HG03108 (cell line): ENCODE measurements around the gene FAM20B.
A peak's percentile ranks its signal among the peaks of the same experiment; 100 is the strongest.

ENCODE experiments used
- ATAC-seq: cut with Tn5 transposase; IDR thresholded peaks from one replicate; pipeline ENCODE4 v1.9.1; 2021; ENCODE audit warnings: moderate library complexity; ENCODE audit not compliant: unreplicated experiment

FAM20B gene

DNA sequence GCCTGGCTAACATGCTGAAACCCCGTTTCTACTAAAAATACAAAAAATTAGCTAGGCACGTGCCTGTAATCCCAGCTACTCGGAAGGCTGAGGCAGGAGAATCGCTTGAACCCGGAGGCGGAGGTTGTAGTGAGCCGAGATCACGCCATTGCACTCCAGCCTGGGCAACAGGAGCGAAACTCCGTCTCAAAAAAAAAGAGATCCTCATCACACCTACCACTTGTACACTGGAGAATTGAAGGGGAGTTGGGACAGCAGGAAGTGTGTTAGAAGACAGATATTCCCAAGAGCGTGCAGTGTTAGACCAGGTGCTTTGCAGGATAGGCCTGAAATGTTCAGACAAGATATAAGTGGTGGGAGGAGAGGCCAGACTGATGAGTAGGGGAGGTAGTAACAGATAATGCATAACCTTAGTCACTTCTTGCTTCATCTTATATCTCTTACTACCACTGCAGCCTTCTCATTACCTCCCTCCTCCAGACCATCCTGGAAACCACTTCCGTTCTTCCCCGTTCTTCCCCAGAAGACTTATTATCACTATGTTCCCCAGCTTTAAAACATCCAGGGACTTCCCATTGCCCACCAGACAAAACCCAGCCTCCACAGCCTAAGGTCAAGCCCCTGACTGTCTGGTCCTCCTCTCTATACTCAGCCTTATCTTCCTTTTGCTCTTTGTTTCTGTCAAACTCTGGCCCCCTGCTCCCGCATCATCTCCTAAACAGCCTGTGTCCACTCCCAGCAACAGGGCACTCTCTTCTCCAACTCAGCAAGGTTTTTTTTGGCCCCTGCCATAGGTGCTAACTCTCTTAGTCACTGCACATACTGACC is 21.3 kb downstream of the FAM20B start:
- ATAC-seq: no peak

- no peak for ATAC-seq
Observed at GRCh38 chr1:179047636-179047997, 21.9 kb downstream of the FAM20B start.

- ATAC-seq: no peak
Observed at GRCh38 chr1:179048339-179049124, 22.8 kb downstream of the FAM20B start.

- ATAC-seq: no peak
Observed at GRCh38 chr1:179052776-179053175, 27.1 kb downstream of the FAM20B start.

GRCh38 chr1:179053486-179053885 is 27.8 kb downstream of the FAM20B start:
- ATAC-seq: no peak

DNA sequence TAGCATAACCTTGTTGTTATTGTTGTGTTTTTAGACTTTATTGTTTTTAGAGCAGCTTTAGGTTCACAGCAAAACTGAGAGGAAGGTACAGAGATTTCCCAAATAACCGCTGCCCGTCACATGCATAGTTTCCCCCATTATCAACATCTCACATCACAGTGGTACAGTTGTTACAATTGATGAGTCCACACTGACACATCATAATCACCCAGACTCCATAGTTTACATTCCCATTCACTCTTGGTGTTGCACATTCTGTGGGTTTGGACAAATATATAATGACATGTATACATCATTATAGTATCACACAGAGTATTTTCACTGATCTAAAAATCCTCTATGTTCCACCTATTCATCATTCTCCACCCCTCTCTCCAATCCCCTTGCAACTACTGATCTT is 30.2 kb downstream of the FAM20B start:
- ATAC-seq: no peak

- no peak for ATAC-seq
Observed at GRCh38 chr1:179058487-179059483, 33.1 kb downstream of the FAM20B start.

DNA sequence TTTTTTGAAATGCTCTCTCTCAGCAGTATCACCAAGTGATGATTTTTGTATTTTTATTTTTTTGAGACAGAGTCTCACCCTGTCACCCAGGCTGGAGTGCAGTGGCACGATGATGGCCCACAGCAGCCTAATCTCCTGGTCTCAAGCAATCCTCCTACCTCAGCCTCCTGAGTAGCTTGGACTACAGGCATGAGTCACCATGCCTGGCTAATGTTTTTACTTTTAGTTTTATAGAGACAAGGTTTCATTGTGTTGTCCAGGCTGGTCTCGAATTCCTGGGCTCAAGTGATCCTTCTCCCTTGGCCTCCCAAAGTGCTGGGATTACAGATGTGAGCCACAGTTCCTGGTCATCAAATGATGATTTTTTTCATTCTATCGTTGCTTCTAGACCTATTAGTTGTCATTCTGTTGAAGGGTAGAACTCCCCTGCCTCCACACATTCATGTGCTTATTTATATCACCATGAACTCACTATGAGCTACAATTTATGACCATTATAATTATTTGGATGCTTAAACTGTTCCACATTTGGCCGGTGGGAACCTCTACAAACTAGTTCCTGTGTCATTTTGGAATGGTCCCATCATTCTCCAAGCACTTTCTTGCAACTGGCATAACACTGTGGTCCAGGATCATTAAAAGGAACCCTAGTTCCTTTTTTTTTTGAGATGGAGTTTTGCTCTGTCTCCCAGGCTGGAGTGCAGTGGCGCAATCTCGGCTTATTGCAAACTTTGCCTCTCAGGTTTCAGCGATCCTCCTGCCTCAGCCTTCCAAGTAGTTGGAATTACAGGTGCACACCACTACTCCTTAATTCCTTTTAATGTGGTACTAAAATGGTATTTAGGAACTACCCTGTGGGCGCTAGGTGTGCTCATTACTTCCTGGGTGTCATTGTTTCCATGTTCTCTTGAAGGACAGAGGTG is 35.9 kb downstream of the FAM20B start:
- ATAC-seq: no peak

- no peak for ATAC-seq
Observed at GRCh38 chr1:179066471-179066870, 40.8 kb downstream of the FAM20B start.

GRCh38 chr1:179077396-179077795 is 51.7 kb downstream of the FAM20B start:
- no peak for ATAC-seq

GRCh38 chr1:179079113-179079761 is 53.5 kb downstream of the FAM20B start:
- no peak for ATAC-seq

- no peak for ATAC-seq
Observed at GRCh38 chr1:179080866-179081686, 55.4 kb downstream of the FAM20B start.

- ATAC-seq: peak; percentile 89
Observed at GRCh38 chr1:179081687-179082332, 56.1 kb downstream of the FAM20B start, which contains the start of gene TOR3A. Gene TOR3A (plus strand): TSS chr1:179082070. CDS start chr1:179082129, 59 bp downstream.

- peak; percentile 3 for ATAC-seq
Observed at GRCh38 chr1:179082333-179082998, 56.8 kb downstream of the FAM20B start.

DNA sequence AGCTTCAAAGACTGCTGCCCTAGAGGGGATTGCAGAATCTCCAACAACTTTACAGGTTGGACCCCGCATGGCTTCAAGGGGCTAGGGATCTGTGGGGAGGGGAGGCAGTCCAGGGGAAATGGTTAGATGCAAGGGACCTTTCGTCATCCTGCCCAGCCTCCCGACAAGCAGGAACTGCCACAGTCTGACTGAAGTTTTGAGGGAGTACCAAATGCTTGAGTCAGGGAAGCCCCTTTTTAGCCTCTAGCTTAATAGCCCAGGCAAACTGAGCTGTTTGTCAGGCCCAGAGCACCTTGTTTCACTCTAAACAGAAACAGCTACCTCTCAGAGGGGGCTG is 57.3 kb downstream of the FAM20B start:
- ATAC-seq: no peak

- ATAC-seq: no peak
Observed at GRCh38 chr1:179083533-179083932, 57.8 kb downstream of the FAM20B start.

DNA sequence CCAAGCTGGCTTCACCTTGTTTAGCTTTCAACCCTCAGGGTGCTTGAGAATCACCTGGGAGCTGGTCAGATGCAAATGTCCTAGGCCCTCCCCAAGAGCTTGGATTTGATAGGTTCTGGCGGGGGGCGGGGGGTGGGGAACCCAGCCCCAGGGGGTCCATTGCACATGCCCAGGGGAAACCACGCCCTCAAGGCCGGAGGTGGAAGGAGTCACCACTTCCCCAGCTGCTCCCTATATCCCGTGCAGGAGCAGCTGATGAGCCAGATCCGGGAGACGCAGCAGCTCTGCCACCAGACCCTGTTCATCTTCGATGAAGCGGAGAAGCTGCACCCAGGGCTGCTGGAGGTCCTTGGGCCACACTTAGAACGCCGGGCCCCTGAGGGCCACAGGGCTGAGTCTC is 62.0 kb downstream of the FAM20B start:
- no peak for ATAC-seq
